ENCODE results near the gene G2E3.

Gene G2E3

DNA sequence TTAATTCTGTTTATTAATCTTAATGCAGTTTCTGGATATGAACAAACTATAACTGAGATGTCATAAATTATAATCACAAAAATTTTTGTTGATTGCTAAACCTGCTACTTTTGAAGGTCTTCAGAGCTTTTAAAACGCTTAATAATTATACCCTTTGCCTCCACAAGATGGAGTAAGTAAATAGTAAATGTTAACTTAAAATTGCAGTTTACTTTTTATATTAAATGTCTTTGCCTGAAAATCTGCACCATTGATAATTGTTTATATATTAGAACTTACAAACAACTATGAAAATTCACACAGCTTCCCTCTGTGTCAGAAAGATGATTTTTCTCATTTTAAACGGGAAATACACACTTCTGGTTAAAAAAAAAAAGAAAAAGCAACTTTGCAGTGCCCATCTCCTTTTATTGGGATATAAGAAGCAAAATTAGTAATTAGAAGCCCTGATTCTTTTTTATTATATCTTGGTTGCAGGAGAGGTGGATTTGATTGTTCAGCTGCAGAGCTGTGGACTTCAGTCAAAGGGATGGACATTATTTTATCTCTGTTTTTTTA is 98.7 kb downstream of the G2E3 start:
- no peak for DNase-seq

DNA sequence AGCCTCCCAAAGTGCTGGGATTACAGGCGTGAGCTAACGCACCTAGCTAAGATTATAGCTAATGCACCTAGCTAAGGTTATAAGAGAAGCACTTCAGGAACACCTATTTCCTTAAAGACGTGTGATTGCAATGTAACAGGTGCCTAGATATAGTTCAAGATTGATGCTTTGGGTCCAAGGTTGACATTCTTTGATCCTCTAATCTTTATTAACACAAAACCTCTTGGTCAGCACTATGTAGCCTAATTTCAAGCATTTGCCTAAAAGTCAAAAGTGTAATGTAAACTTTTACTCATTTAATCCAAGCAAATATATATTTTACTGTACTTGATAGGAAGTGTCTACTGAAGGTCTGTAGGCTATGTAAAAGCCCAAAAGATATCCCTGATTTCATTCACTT is 99.7 kb downstream of the G2E3 start:
- DNase-seq = no peak

DNA sequence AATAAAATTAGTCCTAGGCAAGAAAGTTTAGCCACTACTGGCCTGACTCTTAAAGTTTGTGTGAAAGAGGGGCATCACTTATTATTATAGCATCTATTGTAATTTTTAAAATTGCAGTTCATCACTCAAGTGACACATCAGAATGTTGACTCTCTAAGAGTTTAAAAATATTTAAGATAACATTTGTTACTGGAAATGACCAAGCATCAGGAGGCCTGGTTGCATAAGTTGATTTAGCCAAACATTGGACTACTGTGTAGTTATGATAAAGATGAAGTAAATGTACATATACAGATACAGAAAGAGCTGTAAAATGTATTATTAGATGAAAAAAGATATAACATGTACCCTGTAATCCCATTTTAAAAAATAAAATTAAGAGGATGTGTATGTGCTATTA is 110.6 kb downstream of the G2E3 start:
- no peak for DNase-seq
